IPS DF 19.7 (cell line): ENCODE measurements around the gene CLSTN1.

Source experiments
- DNase-seq: peaks from one replicate; pipeline ENCODE4 v3.0.0-alpha.2; 2013; ENCODE audit warnings: low read depth, low spot score

The CLSTN1 gene

DNA sequence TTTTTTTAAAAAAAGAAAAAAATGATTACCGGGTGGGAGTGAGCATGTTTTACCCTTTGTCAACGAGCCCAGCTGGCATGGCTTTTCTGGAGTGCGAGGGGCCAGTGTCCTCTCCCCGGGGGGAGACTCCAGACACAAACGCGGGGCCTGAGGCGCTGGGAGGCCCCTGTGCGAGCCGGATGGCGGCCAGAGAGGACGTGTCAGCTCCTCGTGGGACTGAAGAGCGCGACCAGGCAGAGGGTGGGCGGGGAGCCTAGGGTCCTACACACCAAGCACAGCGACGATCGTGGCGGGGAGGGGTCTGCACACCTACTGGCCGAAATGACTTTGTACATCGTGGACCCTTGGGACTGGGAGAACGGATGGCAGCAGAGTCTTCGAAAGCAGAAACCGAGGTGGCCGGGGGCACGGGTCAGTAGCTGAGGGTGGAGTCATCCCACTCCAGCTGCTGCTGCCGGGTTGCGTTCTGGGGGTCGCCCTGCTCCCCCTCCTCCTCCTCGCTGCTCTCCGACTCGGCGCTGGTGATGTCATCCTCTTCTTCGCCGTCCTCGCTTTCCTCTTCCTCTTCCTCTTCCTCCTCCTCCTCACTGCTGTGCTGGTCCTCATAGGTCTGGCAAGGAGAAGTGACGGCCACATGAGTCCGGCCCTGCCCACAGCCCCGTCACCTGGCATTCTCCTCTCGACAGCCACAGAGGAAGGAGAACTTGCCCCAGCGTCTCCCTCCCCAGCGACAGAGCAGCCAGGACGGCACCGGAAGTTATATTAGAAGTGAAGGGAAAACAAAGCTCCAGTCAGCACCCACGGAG is 93.5 kb downstream of the CLSTN1 start:
- DNase-seq: no peak

DNA sequence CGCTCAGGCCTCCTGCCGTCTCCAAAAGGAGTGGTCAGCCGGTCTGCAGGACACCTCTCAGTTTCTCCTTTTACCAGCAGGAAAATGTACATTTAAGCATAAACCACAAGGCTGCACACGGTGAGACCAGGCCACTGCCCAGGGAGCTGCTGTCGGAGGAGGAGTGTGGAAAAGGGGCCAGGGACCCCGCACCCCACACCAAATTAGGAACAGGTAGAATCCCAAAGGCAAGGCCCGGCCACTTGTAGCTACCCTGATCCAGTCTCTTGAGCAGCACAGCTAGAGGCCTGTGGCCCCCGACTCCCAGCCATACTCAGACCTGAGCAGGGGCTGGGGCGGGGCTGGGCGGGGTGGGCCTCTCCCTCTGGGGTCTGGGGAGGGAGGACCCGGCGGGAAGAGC is 94.2 kb downstream of the CLSTN1 start:
- no peak for DNase-seq

DNA sequence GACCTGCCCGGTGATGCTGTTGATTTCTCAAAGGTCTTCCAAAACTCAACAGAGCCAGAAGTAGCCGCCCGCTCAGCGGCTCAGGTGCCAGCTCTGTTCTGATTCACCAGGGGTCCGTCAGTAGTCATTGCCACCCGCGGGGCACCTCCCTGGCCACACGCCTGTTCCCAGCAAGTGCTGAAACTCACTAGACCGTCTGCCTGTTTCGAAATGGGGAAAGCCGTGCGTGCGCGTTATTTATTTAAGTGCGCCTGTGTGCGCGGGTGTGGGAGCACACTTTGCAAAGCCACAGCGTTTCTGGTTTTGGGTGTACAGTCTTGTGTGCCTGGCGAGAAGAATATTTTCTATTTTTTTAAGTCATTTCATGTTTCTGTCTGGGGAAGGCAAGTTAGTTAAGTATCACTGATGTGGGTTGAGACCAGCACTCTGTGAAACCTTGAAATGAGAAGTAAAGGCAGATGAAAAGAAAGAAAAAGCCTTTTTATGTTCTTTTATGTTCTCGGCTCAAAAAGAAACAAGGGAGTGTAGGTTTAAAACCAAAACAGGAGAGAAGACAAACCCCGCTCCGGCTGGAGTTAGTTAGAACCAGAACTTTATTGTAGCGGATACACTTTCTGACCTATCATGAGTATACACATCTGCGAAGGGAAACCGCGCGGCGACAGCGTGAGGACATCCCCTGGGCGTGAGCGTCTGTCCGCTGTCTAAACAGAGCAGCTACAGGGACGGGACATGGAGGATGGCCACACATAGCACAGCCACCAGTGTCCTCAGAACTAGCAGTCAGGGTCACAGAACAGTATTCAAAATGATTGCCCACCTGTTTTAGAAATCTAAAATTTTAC is 95.1 kb downstream of the CLSTN1 start:
- DNase-seq: no peak

- DNase-seq: no peak
Measured at GRCh38 chr1:9726905-9727595, 96.7 kb downstream of the CLSTN1 start.

- DNase-seq: no peak
Measured at GRCh38 chr1:9726406-9726805, 97.4 kb downstream of the CLSTN1 start.

GRCh38 chr1:9724706-9725476 is 98.9 kb downstream of the CLSTN1 start:
- no peak for DNase-seq

GRCh38 chr1:9723926-9724325 is 99.8 kb downstream of the CLSTN1 start:
- DNase-seq: no peak

- DNase-seq: no peak
Measured at GRCh38 chr1:9723068-9723805, 100.5 kb downstream of the CLSTN1 start.

DNA sequence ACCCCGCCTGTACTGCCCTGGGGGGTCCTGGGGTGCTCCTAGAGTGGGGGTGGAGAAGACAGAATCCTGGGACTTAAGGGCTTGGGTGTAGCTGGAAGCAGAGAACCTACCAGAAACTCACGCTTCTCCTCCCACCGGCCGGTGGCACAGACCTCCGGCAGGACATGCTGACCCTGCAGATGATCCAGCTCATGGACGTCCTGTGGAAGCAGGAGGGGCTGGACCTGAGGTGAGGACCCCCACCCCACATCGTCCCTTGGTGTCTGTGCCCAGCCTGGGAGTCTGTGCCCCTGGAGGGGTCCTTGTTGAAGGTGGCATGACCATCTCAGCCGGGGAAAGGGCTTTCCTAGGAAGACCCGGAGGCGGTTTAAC is 101.4 kb downstream of the CLSTN1 start:
- no peak for DNase-seq

- DNase-seq: no peak
Measured at GRCh38 chr1:9721606-9722377, 102.0 kb downstream of the CLSTN1 start.

DNA sequence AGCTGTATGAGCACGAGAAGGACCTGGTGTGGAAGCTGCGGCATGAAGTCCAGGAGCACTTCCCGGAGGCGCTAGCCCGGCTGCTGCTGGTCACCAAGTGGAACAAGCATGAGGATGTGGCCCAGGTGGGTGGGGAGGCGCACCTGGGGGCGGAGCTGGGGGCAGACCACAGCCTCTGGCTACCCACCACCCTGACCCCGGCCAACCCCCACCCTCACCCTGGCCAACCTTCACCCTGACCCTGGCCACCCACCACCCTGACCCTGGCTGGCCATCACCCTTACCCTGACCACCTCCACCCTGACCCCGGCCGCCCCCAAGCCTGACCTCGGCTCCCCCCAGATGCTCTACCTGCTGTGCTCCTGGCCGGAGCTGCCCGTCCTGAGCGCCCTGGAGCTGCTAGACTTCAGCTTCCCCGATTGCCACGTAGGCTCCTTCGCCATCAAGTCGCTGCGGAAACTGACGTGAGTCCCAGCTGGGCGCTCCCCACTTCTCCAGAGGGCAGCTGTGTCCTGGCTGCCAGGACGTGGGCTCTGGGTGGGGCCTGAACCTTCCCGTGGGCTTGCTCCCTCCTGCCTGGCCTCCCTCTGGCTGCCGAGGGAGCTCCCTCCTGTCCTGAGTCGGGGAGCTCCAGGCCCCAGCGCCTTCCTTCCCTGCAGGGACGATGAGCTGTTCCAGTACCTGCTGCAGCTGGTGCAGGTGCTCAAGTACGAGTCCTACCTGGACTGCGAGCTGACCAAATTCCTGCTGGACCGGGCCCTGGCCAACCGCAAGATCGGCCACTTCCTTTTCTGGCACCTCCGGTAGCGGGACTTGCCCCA is 102.8 kb downstream of the CLSTN1 start:
- no peak for DNase-seq

DNA sequence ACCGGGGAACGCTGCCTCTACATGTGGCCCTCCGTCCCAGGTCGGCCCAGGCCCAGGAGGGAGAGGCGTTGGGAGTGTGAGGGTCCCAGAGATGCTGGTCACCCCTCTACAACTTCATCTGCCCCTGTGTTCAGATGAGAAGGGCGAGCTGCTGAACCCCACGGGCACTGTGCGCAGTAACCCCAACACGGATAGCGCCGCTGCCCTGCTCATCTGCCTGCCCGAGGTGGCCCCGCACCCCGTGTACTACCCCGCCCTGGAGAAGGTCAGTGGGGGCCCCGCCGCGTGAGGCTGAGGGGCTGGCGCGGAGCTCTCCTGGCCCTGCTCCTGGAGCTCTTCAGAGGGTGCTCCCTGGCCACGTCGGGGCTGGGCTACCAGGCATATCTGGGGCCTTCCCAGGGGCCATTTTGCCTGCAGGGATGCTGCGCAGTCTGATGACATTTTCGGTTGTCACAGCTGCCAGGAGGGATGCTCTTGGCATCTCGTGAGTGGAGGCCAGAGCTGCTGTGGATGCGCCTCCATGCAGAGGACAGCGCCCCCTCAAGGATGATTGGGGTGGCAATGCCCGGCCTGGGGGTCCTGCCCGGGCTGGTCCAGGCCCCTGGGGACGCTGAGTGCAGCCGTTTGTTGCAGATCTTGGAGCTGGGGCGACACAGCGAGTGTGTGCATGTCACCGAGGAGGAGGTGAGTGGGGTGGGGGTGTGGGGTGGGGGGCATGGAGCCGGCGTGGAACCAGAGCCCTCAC is 103.6 kb downstream of the CLSTN1 start:
- no peak for DNase-seq

DNA sequence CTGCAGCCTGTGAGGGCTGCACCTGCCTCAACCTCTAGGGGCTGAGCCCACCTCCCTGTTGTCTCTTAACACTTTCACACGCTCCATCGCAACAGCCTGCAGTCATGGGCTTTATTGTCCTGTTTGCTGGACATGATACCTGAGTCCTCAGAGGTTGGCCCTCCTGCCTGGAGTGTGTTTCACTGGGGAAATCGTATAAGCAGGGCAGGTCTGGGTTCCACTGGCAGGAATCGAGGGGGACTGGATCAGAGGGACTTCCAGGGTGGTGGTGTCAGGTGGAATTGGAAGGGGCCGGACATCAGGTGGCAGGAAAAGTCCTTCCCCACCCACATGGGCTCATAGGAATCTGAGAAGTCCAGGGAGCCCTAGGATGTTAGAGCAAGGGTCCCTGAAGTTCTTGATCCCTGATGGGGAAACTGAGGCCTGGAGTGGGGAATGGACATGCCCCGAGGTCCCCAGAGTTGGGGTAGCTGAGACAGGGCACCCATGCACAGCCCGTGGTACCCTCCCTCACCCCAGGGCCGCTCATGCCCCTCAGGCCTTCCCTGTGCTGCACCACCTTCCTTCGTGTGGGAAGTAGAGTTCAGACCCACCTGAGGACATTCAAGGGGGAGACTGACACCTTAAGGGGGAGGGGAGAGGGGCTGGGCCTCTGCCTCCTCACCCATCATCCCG is 105.6 kb downstream of the CLSTN1 start:
- DNase-seq: no peak

DNA sequence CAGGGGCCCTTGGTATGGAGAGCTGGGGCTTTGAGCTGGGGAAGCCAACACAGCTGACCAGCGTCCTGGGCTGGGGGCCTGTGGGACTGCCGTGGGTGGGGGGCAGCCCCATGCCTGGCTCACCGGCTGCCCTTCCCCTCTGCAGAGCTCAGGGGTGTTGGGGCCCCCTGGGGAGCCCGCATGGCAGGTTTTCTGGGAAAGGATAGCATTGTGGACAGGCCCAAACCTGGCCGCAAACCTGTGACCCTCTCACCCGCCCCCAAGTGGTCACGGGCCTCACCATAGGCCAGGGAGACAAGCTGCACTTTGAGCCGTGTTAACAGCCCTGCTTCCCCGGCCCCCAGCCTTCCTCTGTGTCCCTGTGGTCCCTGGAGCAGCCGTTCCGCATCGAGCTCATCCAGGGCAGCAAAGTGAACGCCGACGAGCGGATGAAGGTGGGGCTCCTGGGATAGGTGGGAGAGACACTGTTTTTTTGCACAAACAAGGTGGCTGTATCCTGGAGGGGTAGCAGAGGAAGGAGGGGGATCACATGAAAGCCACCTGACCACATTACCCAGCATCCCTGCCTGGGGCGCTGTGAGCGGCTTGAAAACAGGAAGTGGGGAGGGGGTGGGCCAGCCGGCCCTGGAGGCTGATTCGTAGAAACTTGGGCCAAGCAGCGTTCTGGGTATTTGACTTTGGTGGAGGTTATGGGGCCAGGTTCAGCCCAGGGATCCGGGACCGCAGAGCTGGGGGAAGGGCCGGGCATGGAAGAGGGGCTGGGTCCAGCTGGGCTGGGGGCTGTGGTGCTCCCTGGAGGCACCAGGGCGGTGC is 106.4 kb downstream of the CLSTN1 start:
- no peak for DNase-seq

DNA sequence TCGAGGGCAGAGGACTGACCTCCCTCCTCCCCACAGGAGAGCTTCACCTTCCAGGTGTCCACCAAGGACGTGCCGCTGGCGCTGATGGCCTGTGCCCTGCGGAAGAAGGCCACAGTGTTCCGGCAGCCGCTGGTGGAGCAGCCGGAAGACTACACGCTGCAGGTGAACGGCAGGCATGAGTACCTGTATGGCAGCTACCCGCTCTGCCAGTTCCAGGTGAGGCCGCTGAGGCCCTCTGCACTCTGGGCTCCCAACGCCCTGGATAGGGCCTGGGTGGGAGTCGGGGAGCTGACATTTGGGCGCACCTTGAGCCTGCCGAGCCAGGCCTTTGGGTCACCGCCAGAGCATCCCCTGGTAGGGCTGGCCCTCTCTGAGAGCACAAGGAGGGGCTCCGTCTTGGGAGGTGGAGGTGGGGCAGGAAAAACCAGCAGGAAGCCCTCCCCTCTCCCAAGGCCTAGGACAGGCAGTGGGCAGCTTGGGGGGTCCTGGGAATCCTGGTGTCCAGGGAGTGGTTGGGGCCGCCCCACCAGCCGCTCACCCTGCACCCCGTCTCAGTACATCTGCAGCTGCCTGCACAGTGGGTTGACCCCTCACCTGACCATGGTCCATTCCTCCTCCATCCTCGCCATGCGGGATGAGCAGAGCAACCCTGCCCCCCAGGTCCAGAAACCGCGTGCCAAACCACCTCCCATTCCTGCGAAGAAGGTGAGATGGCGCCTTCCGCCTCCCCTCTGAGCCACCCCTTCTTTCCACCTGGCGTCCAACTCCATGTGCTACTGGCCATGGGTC is 107.2 kb downstream of the CLSTN1 start:
- no peak for DNase-seq

DNA sequence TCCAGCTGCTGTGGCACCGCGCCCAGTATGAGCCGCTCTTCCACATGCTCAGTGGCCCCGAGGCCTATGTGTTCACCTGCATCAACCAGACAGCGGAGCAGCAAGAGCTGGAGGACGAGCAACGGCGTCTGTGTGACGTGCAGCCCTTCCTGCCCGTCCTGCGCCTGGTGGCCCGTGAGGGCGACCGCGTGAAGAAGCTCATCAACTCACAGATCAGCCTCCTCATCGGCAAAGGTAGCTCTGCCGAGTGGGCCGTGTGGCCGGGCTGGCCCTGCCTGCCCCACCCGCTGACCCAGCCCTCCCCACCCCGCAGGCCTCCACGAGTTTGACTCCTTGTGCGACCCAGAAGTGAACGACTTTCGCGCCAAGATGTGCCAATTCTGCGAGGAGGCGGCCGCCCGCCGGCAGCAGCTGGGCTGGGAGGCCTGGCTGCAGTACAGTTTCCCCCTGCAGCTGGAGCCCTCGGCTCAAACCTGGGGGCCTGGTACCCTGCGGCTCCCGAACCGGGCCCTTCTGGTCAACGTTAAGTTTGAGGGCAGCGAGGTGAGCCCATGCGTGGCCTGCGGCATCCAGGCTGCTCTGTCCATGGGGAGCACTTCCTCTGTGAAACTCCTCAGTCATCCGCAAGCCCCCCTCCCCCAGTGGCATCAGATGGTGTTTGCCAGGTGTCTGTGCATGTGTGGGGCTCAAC is 108.1 kb downstream of the CLSTN1 start:
- no peak for DNase-seq
